Pons (tissue), 1 donor: ENCODE data around the gene SNPH.

ENCODE experiments used
- DNase-seq: peaks from one replicate; pipeline ENCODE4 v3.0.0-alpha.2; 2016; ENCODE audit warnings: low spot score

SNPH gene

GRCh38 chr20:1325173-1326030, 59.3 kb downstream of the SNPH start:
- DNase-seq, result peak; percentile 96

GRCh38 chr20:1326031-1326930, 60.2 kb downstream of the SNPH start:
- no peak for DNase-seq

DNA sequence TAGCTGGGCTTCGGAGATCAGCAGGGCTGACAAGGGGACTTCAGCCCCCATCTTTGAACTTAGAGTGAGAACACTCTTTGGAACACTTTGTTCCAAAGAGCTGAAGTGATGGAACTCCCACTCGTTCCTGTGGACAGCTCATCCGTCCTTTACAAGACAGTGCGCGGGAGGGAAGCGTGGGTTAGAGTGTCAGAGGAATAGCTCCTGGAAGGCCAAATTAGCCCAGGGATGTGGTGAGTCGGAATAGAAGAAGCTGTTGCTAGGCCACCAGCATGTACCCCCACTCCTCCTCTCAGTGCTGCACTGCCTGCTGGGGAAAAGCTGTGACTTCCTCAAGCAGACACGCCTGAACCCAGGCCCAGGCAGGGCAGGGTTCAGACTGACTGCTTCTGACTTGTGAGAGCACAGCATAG, 61.2 kb downstream of the SNPH start:
- DNase-seq, result no peak

GRCh38 chr20:1327827-1328679, 62.0 kb downstream of the SNPH start:
- DNase-seq, result no peak

DNA sequence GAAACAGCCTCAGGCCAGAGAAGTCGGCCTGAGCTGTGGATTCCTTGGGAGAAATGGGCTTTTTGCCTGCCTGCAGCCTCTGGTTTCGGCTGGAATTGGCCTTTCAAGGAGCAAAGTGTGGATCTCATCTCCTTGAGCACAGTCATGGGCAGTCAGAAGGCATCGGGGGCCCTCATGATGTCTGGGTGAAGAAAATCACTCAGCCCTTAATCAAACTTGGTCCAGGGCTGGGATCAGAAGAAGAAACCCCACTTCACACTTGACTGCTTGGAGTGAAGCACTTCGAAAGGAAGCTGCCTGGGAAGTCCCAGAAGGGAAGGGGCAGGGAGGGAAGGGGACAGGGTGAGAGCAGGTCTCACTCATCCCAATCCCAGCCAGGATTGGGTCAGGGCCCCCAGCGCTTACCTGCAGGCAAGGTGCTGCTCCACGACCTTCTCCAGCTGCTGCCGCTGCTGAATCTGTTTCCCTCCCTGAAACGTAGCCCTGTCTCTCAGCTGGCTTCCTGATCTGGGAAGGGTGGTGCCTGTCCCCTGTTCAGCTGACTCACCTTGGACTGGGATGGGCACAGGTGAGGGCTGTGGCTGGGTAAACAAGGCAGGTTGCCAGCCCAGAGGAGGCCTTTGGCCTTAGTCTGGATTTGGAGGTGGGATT, 62.7 kb downstream of the SNPH start, which contains the start of gene SDCBP2:
SDCBP2 (minus strand) TSS at position 460 of the 651 bp plus-strand sequence. CDS start 8,723 bp downstream, outside the sequence.
- no peak for DNase-seq

GRCh38 chr20:1330075-1330830, 64.2 kb downstream of the SNPH start:
- DNase-seq, result peak; percentile 29

GRCh38 chr20:1331101-1331500, 65.0 kb downstream of the SNPH start:
- no peak for DNase-seq

DNA sequence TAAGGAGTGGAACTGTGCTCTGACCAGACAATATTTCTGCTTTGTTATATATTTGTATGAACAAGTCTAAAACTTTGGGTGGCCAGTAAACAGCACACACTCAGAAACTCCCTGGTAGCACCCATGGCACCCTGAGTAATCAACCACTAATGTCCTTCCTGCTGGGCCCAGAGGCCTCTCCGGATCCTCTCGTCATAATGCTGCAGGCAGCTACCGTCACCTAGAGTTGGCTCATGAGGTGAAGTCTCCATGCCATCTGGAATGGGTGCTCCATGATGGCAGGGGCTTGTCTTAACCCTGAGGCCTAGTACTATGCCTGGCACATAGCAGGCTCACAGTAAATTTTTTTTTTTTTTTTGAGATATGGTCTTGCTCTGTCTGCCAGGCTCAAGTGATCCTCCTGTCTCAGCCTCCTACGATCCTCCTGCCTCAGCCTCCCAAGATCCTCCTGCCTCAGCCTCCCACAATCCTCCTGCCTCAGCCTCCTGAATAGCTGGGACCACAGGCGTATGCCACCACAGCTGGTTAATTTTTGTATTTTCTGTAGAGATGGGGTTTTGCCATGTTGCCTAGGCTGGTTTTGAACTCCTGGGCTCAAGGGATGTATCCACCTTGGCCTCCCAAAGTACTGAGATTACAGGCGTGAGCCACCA, 65.8 kb downstream of the SNPH start:
- DNase-seq, result no peak

DNA sequence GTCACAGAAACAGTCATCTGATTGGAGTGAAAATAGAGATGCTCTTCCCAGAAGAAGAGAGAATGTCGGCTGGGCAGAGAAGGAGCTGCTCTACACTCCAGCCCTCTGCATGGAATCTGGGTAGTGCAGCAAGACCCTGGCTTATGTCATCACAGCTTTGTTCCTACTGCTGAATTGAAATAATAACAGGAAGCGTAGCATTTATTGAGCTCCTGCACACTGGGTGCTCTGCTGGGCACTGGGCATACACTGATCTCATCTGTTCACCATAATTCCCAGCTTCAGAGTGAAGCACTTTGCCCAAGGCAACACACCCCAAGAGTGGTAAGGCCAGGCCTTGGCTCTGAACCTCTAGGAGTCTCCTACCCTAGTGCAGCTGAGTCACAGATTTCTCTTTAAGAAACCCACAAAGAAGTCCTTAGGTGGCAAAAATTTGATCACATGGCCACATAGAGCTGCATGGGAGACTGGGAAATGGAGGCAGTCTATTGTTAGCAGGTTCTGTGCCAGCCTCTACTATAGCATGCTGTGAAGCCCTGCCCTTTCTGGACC, 66.7 kb downstream of the SNPH start:
- DNase-seq, result no peak

- no peak for DNase-seq
These were observed 67.6 kb downstream of the SNPH start for GRCh38 chr20:1333462-1334369.

- DNase-seq, result no peak
These were observed 68.3 kb downstream of the SNPH start for GRCh38 chr20:1334370-1334731.

GRCh38 chr20:1334761-1335160, 68.7 kb downstream of the SNPH start:
- DNase-seq, result no peak

DNA sequence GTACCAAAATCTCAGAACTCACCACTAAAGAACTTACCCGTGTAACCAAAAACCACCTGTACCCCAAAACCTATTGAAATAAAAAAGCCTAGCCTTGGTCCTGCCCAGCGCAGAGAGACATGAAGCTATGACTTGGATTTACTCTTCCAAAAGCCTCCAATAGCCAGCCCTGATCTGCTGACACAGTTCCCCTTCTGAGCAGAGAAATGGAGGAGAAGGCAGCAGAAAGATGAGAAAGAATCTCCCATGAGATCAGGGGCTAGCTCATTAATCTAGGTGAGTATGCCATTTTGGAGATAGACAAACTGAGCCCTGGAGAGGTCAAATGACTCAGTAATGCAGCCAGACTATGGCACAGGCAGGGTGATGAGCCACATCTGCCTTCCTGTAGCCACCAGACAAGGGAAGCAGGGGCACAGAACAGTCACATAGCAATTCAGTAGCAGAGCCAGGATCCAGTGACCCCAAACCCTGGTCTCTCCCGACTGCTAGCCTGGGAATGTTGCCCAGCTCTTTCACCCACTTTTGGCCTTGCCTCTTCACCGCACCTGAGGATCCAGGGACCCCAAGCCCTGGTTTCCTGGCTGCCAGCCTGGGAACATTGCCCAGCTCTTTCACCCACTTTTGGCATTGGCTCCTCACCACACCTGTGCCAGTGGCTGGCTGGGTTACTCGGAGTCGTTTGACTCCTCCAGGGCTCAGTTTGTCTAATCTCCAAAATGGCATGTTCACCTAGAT, 70.0 kb downstream of the SNPH start:
- no peak for DNase-seq

- no peak for DNase-seq
These were observed 70.7 kb downstream of the SNPH start for GRCh38 chr20:1336699-1337367.

- no peak for DNase-seq
These were observed 71.3 kb downstream of the SNPH start for GRCh38 chr20:1337441-1337840.

- DNase-seq, result no peak
These were observed 72.0 kb downstream of the SNPH start for GRCh38 chr20:1338096-1338495.

- no peak for DNase-seq
These were observed 72.7 kb downstream of the SNPH start for GRCh38 chr20:1338801-1339200.
